PFSK-1 (cell line): ENCODE data around the gene L3MBTL4.

Experiments used
- FOXP2 ChIP-seq: optimal IDR thresholded peaks from 2 replicates; pipeline ENCODE3; 2011; ENCODE audit warnings: borderline replicate concordance, control low read depth, inconsistent platforms; ENCODE audit not compliant: insufficient read depth; ENCODE audit errors: extremely low read length, extremely low read depth
- POLR2AphosphoS5 ChIP-seq: IDR thresholded peaks from 2 replicates; pipeline ENCODE4 v1.6.1; 2012; ENCODE audit warnings: low read depth, mild to moderate bottlenecking, control low read depth, low read length, moderate library complexity
- SIN3A ChIP-seq: IDR thresholded peaks from 2 replicates; pipeline ENCODE4 v1.6.1; 2012; ENCODE audit warnings: mild to moderate bottlenecking, low read length, moderate library complexity, borderline replicate concordance; ENCODE audit not compliant: insufficient read depth
- TAF1 ChIP-seq: IDR thresholded peaks from 2 replicates; pipeline ENCODE4 v1.6.1; 2012; ENCODE audit warnings: low read length, control low read depth, borderline replicate concordance; ENCODE audit not compliant: insufficient read depth
- TF ChIP-seq, protein P1 (sequence below), 2 experiments: IDR thresholded peaks; 2 replicates each; pipeline versions ENCODE4 v1.6.1 to v1.8.0; 2011 to 2012; ENCODE audit warnings: low read depth in 2 of 2, low read length in 2 of 2, control low read depth in 1 of 2, inconsistent platforms in 1 of 2, mild to moderate bottlenecking in 1 of 2, moderate library complexity in 1 of 2; ENCODE audit not compliant: insufficient read depth in 1 of 2

L3MBTL4 gene

DNA sequence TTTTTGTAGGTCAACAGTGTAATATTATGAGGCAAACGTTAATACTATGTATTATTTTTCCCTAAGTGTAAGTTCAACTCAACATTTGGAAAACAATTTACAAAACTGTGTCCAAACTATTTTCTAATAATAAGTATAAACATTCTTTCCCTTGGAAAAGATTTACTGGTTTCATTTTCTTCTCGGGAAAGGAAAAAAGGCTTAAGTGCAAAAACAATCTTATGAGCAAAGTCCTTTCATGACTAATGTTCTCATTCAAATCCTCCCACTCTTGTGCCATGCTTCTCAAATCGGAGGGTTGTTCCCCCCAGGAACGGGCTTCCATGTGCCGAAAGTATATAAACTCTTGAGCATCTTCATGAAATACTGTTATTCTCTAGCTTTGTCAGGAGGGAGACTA is 19.8 kb upstream of the L3MBTL4 start:
- TF ChIP-seq, protein P1, sequence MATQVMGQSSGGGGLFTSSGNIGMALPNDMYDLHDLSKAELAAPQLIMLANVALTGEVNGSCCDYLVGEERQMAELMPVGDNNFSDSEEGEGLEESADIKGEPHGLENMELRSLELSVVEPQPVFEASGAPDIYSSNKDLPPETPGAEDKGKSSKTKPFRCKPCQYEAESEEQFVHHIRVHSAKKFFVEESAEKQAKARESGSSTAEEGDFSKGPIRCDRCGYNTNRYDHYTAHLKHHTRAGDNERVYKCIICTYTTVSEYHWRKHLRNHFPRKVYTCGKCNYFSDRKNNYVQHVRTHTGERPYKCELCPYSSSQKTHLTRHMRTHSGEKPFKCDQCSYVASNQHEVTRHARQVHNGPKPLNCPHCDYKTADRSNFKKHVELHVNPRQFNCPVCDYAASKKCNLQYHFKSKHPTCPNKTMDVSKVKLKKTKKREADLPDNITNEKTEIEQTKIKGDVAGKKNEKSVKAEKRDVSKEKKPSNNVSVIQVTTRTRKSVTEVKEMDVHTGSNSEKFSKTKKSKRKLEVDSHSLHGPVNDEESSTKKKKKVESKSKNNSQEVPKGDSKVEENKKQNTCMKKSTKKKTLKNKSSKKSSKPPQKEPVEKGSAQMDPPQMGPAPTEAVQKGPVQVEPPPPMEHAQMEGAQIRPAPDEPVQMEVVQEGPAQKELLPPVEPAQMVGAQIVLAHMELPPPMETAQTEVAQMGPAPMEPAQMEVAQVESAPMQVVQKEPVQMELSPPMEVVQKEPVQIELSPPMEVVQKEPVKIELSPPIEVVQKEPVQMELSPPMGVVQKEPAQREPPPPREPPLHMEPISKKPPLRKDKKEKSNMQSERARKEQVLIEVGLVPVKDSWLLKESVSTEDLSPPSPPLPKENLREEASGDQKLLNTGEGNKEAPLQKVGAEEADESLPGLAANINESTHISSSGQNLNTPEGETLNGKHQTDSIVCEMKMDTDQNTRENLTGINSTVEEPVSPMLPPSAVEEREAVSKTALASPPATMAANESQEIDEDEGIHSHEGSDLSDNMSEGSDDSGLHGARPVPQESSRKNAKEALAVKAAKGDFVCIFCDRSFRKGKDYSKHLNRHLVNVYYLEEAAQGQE (IDR thresholded peaks at IDR 0.05; ENCODE audit: insufficient read depth in 1 of 2, low read depth in 2 of 2, low read length in 2 of 2) = no peak
- TF ChIP-seq SIN3A (no peak), FOXP2 (no peak), TAF1 (no peak), POLR2AphosphoS5 (no peak)

DNA sequence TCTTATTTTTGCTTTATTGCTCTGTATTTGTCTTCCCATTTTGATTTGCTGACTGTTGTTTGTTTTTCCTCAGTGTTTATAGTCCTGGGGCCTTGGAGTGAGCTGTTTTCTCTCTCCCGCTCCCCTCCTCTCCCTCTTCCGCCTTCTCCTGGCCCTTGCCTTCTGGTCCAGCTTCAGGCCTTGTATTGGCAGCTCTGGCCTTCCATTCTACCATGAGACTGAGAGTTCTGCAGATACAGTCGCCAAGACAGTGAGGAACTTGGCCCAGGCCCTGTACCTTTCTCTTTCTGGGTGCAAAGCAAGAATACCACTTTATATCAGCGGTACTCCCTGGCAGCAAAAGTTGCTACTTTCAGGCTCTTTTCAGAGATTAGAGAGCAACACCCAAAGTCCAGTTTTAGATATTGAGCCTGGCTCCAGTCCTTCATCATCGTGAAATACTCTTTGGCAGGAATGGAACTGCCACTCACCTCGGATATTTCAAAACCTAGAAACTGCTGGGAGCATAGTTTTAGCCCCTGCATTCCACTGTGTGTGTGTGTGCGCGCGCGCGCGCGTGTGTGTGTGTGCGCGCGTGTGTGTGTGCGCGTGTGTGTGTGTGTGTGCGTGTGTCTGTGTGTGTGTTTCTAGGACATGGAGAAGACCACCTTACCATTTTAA is 17.1 kb upstream of the L3MBTL4 start:
- TF ChIP-seq, protein P1 (IDR thresholded peaks at IDR 0.05; ENCODE audit: insufficient read depth in 1 of 2, low read depth in 2 of 2, low read length in 2 of 2) = no peak
- TF ChIP-seq TAF1 (no peak), SIN3A (no peak), POLR2AphosphoS5 (no peak), FOXP2 (no peak)

DNA sequence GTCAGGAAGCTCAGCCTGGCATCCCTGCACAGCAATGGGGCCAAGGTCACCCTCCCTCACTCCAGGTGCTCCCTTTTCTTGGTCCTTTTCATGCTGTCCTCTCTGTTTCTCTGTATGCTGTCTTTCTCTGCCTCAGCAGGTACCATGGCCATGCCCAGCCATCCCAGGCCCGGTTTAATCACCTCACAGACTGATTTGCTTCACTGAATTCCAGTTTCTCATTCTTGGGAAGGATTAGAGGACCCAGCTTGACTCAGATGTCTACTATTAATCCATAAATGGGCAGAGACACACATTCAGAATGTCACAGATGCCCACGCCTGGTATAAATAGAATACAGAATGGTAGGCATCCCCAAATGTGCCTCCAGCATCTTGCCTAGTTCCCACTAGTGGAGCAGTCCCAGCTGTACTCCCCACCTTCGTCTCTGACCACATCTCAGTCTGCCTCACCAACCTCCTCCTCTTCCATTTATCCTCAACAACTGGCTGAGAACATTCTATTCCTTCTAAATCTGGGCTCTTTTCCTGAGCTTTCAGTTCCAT is 14.2 kb upstream of the L3MBTL4 start:
- TF ChIP-seq, protein P1 (IDR thresholded peaks at IDR 0.05; ENCODE audit: insufficient read depth in 1 of 2, low read depth in 2 of 2, low read length in 2 of 2) = no peak
- TF ChIP-seq FOXP2 (no peak), TAF1 (no peak), POLR2AphosphoS5 (no peak), SIN3A (no peak)

DNA sequence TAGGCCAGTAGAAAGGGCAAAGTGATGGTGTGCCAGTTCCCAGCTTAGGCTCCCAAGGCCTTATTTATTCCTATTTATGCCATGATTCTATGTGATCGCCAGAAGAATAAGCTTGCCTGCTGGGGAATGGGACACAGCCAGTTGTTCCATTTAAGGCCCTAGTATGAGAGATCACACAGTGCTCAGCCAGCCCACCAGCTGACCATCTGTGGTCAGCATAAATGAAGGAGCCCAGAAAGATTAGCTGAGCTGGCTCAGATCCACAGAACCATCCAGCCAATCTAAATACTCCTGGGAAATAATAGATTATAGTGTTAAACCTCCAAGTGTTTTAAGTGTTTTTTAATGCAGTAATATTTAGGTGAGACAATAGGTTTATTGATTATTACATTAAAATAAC is 12.6 kb upstream of the L3MBTL4 start:
- TF ChIP-seq POLR2AphosphoS5 = no peak
- no peak for TF ChIP-seq SIN3A
- no peak for TF ChIP-seq TAF1
- TF ChIP-seq, protein P1 (IDR thresholded peaks at IDR 0.05; ENCODE audit: insufficient read depth in 1 of 2, low read depth in 2 of 2, low read length in 2 of 2) = no peak
- no peak for TF ChIP-seq FOXP2
